Esophagus muscularis mucosa (tissue), 4 donors: ENCODE results near the gene GPR22.

Experiments used
- EP300 ChIP-seq: sonication (generic); formaldehyde crosslinking; IDR thresholded peaks from one replicate; pipeline ENCODE4 v1.6.1; 2017; ENCODE audit warnings: antibody characterized with exemption
- POLR2A ChIP-seq: fragments of 450-650 bp; IDR thresholded peaks from one replicate; pipeline ENCODE4 v1.6.1; 2017; ENCODE audit warnings: antibody characterized with exemption, moderate library complexity, mild to moderate bottlenecking, low read depth
- POLR2AphosphoS5 ChIP-seq, 2 donors: sonication (generic); formaldehyde crosslinking; IDR thresholded peaks; one replicate each; pipeline ENCODE4 v1.6.1; 2017; ENCODE audit warnings: antibody characterized with exemption in 2 of 2
- TF ChIP-seq, protein P1 (sequence below), 3 experiments: fragments of 200-600 bp in 2 of 3; fragments of 450-650 bp in 1 of 3; sonication (generic) in 2 of 3; IDR thresholded peaks; one replicate each; pipeline ENCODE4 v1.5.1; 2017 to 2019; ENCODE audit warnings: antibody characterized with exemption in 3 of 3, mild to moderate bottlenecking in 2 of 3, moderate library complexity in 1 of 3

DNA sequence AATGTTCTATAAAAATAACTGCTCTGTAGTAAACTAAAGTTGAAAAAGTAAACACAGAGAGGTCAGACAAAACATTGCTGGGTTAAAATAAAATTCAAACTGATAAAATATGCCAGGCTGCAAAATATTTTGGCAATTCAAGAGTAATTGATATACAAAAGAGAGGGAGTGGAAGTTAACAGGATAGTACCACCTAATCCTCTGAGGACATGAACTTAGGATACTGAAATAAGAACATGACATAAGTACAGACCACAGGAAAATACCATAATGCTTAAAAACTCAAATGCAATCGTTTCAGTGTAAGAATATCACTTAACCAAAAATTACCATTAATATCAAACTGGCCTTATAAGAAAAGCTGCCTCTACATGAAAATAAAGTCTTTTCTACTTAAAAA, 37.6 kb upstream of the GPR22 start:
- TF ChIP-seq, protein P1, sequence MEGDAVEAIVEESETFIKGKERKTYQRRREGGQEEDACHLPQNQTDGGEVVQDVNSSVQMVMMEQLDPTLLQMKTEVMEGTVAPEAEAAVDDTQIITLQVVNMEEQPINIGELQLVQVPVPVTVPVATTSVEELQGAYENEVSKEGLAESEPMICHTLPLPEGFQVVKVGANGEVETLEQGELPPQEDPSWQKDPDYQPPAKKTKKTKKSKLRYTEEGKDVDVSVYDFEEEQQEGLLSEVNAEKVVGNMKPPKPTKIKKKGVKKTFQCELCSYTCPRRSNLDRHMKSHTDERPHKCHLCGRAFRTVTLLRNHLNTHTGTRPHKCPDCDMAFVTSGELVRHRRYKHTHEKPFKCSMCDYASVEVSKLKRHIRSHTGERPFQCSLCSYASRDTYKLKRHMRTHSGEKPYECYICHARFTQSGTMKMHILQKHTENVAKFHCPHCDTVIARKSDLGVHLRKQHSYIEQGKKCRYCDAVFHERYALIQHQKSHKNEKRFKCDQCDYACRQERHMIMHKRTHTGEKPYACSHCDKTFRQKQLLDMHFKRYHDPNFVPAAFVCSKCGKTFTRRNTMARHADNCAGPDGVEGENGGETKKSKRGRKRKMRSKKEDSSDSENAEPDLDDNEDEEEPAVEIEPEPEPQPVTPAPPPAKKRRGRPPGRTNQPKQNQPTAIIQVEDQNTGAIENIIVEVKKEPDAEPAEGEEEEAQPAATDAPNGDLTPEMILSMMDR (IDR thresholded peaks at IDR 0.05) = no peak
- TF ChIP-seq POLR2A (no peak), POLR2AphosphoS5 (IDR thresholded peaks at IDR 0.05) (no peak), EP300 (no peak)
